Activated naive CD8-positive, alpha-beta T cell treated with anti-CD3 and anti-CD28 coated beads, Interleukin-2, amount 50 U/mL, for 24 hours (primary cell): ENCODE data around the gene POU6F1.

ENCODE experiments used
- ATAC-seq: fragments of 150-1000 bp; cut with Tn5 transposase; one replicate; pipeline ENCODE4 v1.10.0; 2021
- DNase-seq: peaks from one replicate; pipeline ENCODE4 v3.0.0; 2021
- H3K27ac Mint-ChIP-seq: one replicate; pipeline ENCODE4 v1.8.0; 2021; ENCODE audit warnings: mild to moderate bottlenecking, mixed read lengths
- H3K27me3 Mint-ChIP-seq: one replicate; pipeline ENCODE4 v1.8.0; 2021; ENCODE audit warnings: mixed read lengths
- H3K36me3 Mint-ChIP-seq: one replicate; pipeline ENCODE4 v1.8.0; 2021; ENCODE audit warnings: low read depth, mixed read lengths
- H3K4me1 Mint-ChIP-seq: one replicate; pipeline ENCODE4 v1.8.0; 2021; ENCODE audit warnings: mixed read lengths
- H3K4me3 Mint-ChIP-seq: one replicate; pipeline ENCODE4 v1.8.0; 2021; ENCODE audit warnings: mild to moderate bottlenecking, moderate library complexity, mixed read lengths
- H3K9me3 Mint-ChIP-seq: one replicate; pipeline ENCODE4 v1.8.0; 2021; ENCODE audit warnings: mixed read lengths

The POU6F1 gene

DNA sequence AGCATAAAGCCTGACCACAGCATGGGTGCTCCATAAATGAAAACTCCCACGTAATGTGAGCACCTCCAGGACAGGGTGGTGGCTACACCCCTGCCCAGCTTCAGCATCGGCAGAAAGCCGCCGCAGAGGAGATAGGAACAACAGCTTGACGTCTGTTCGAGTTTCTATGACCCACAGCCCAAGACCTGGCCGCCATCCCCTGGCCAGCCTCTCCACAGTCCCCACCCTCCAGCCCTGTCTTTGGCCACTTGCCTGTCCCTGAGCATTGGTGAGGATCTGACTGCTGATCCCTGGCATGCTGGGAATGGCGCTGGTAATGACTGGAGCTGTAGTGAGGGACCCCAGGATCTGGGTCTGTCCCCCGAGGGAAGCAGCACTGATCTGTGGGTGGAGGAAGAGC is 21.3 kb downstream of the POU6F1 start:
- no peaks in the 10 kb centered on the region for H3K9me3 Mint-ChIP-seq
- no peaks in the 10 kb centered on the region for H3K4me1 Mint-ChIP-seq
- no peak overlapping the region for H3K27ac Mint-ChIP-seq

DNA sequence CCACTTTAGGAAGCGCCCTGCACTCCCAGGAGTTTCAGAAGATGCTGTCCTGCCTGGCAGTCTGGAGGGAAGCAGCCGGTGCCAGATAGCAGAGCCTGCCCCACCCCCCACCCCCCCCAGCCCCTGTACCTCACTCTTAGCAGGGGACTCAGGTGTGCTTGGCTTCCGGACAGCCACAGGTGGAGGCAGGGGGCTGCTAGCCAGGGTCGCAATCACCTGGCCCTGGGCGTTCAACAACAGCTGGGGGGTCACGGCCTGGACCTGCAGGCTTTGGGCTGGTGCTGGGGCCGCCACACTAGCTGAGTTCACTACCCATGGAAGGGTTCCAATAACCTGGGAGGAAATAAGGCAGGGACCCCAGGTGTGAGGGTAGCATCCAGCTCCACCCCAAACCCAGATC is 22.0 kb downstream of the POU6F1 start:
- no peaks in the 10 kb centered on the region for H3K9me3 Mint-ChIP-seq
- H3K4me1 Mint-ChIP-seq: no peaks in the 10 kb centered on the region
- no peaks in the 10 kb centered on the region for H3K27me3 Mint-ChIP-seq
- H3K27ac Mint-ChIP-seq: no peak overlapping the region
- H3K36me3 Mint-ChIP-seq: no peaks in the 10 kb centered on the region
- no peak overlapping the region for H3K4me3 Mint-ChIP-seq
- no peak for ATAC-seq
- DNase-seq: no peak

More for the DNA sequence above, 21.3 kb downstream of the POU6F1 start:
- H3K27me3 Mint-ChIP-seq: no peaks in the 10 kb centered on the region
- H3K4me3 Mint-ChIP-seq: no peak overlapping the region
- DNase-seq: no peak
- no peak for ATAC-seq
- no peaks in the 10 kb centered on the region for H3K36me3 Mint-ChIP-seq

DNA sequence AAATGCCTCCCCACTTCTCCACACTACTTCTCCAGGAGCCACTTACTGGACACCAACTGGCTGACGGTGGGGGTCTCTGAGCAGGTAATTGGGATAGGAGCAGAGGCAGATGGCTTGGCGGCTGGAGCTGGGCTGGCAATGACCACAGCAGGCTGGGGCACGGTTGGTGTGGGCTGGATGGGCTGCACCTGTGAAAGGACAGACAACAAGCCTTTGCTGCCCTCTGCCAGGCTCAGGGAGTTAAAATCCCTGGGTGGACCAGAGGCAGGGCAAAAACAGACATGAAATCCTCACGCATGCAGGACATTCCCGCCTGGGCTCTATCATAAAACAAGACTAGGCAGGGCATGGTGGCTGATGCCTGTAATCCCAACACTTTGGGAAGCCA is 25.6 kb downstream of the POU6F1 start:
- Mint-ChIP-seq H3K27ac (no peak overlapping the region), H3K4me3 (no peak overlapping the region), H3K27me3 (no peaks in the 10 kb centered on the region), H3K9me3 (no peaks in the 10 kb centered on the region), H3K4me1 (no peaks in the 10 kb centered on the region), H3K36me3 (no peaks in the 10 kb centered on the region)
- DNase-seq: no peak
- ATAC-seq: no peak

DNA sequence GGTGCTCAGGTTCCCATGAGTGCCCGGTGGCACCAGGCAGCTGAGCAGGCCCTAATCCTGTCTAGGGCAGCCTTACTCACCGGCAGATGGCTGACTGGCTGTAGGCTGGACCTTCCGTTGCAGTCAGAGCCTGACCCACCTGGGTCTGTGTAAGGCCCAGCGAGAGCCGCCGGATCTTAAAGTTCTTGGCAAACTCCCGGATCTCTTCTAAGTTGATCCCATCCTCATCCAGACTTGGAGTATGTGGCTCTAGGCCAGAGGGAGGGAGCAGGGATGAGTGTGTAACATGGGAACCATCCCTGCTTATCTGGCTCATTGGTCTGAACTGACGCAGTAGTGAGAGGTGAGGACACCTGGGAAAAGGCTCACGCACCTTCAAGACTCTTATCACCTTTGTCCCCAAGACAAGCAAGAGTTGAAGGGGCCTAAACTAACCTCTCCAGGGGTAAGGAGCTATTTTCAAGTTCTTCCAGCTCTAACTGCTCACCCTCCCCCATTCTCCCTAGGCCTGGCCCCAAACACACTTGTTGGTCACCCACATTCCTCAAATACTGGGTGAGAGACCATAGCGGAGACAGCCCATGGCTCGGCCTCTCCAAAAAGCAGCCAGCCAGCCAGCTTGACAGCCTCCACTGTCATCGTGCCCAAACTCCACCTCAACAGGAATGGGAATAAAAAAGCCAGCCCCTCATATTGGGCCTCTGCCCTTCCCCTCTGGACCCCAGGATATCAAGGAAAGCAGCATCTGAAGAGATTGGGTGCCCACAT is 26.2 kb downstream of the POU6F1 start:
- DNase-seq (no peak), ATAC-seq (no peak)
- Mint-ChIP-seq H3K9me3 (no peaks in the 10 kb centered on the region), H3K36me3 (no peaks in the 10 kb centered on the region), H3K27me3 (no peaks in the 10 kb centered on the region), H3K4me1 (no peaks in the 10 kb centered on the region), H3K4me3 (no peak overlapping the region), H3K27ac (no peak overlapping the region)

DNA sequence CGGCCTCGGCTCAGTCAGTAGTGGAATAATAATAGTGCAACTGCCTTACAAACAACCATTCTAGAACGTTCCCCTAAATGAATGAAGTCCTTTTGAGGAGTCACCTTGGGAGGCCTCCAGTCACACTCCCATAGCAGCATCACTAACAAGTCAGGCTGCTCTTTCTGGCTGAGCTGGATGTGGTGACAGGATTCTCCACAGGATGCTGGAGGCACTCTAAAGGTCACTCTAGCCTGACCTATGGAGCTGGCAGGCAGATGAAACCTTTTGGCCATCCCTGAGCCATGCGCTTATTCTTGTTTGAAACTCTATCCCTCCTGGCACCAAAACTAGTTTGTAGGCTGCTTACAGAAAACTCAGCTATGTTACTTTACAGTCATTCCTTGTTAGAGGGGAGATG is 27.0 kb downstream of the POU6F1 start:
- no peak for DNase-seq
- ATAC-seq: no peak
- Mint-ChIP-seq H3K27ac (no peak overlapping the region), H3K4me1 (peaks cover 2% of the 10 kb centered on the region), H3K9me3 (no peaks in the 10 kb centered on the region), H3K4me3 (no peak overlapping the region), H3K36me3 (no peaks in the 10 kb centered on the region), H3K27me3 (no peaks in the 10 kb centered on the region)

DNA sequence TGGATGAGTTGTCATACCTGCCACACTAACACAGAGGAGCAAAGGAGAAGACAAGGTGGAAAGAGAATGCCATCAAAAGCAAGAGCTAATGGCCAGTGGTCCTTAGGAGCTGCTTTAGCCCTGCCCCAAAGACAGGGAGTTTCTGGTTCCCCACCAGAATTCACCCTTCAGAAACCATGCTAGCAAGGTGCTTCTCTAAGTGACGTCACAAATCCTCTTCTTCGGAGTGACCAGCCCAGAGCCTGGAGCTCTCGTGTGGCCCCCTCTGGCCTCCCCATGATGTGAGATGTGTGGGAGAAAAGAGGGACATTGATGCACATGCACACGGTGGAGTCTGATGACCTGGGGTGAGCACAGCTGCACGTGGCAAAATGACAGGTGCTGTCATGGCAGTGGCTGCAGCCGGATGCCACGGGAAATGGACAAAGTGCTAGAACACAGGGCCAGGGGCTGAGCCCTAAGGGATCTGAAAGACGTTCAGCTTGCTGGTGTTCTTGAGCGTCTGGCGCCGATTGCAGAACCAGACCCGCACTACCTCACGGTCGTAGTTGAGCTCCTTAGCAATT is 28.0 kb downstream of the POU6F1 start:
- no peaks in the 10 kb centered on the region for H3K27me3 Mint-ChIP-seq
- no peaks in the 10 kb centered on the region for H3K9me3 Mint-ChIP-seq
- H3K4me3 Mint-ChIP-seq: no peak overlapping the region
- no peak for ATAC-seq
- no peak for DNase-seq
- no peaks in the 10 kb centered on the region for H3K36me3 Mint-ChIP-seq
- peaks cover 2% of the 10 kb centered on the region for H3K4me1 Mint-ChIP-seq
- H3K27ac Mint-ChIP-seq: no peak overlapping the region

DNA sequence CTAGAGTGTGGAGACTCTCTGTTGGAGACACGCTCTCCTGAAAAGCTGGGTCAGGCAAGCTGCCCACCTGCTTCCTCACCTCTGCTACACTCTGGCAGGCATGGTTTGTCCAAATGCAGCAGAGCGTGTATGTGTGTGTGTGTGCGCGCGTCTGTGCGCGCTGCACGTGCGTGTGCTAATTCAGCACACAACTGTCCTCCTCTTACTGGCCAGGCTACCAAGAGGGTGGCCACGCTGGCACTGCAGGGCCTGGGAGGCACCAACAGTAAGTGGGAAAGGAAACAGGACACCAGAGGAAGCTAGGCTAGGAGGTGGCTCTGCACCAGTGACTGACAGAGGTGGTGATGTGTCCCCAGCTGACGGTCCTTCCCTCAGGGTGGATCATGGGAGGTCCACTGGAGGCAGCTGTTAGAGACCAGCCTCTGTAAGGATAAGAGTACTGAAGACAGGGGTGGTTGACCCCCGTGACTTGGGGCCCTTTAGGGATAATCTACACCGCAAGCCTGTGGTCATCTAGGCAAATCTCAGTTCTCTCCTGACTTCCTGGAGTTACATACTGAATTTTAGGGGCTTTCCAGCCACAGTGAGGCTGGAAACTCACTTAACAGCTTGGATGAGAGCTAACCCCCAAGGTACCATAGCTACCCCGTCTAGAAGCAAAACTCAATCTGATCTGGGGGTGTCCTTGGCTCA is 29.4 kb downstream of the POU6F1 start:
- DNase-seq: no peak
- Mint-ChIP-seq H3K4me3 (no peak overlapping the region), H3K27me3 (no peaks in the 10 kb centered on the region), H3K9me3 (no peaks in the 10 kb centered on the region), H3K36me3 (no peaks in the 10 kb centered on the region), H3K4me1 (peaks cover 2% of the 10 kb centered on the region), H3K27ac (no peak overlapping the region)
- no peak for ATAC-seq

DNA sequence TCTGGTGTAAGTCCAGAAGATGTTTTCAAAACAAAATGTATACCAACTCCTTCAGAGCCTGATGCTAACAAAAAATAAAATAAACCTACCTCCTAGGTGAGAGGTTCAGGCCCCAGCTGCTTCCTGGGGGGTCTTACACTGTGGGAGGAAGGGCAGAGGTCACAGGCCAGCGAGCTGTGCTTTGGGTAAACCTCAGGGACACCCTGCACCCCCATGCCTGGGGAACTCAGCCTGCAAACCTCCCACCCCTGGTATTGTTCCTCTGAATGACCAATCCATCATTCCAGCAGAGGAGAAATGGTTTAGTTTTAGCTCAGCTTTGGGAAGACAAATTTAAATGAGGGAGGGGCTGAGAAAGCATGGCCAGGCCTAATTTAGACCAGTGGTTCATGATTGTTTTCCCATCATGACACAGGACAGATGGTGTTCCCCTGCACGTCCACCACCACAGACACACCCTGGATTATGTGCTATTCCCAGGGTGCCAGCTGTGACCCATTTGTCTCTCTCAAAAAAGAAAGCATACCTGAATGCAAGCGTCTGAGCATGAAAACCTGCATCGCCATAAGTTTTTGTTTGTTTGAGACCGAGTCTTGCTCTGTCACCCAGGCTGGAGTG is 30.4 kb downstream of the POU6F1 start:
- no peak overlapping the region for H3K4me3 Mint-ChIP-seq
- ATAC-seq (no peak), DNase-seq (no peak)
- no peaks in the 10 kb centered on the region for H3K36me3 Mint-ChIP-seq
- H3K9me3 Mint-ChIP-seq: no peaks in the 10 kb centered on the region
- peaks cover 2% of the 10 kb centered on the region for H3K4me1 Mint-ChIP-seq
- H3K27ac Mint-ChIP-seq: no peak overlapping the region
- no peaks in the 10 kb centered on the region for H3K27me3 Mint-ChIP-seq

DNA sequence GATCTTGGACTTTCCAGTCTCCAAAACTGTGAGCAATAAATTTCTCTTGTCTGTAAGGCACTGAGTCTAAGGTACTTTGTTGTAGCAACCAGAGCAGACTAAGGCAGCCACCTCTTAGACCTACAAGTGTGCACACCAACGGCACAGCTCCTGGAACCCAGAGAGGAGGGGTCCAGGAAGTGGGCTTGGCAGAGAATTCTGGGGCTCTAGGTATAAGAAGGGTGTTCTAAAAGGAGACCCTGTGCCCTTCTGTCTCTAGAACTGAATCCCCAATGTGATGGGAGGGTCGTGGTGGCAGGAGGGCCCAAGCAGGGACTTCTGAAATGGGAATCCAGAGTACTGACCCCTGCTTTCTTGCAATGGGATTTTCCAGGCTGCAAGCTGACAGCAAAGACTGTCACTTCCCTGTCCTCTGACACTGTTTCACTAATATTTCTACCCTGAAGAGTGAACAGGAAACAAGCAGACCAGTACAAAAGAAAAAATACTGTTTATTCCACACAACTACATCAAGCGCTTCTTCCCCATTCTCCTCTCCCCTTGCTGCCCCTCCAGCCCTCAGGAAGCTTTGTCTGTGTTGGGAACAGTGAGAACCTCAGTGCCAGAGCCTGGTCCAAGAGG is 31.3 kb downstream of the POU6F1 start:
- Mint-ChIP-seq H3K4me3 (no peak overlapping the region), H3K4me1 (peaks cover 2% of the 10 kb centered on the region), H3K9me3 (no peaks in the 10 kb centered on the region), H3K27ac (no peak overlapping the region), H3K36me3 (no peaks in the 10 kb centered on the region), H3K27me3 (no peaks in the 10 kb centered on the region)
- DNase-seq: no peak
- ATAC-seq: no peak

DNA sequence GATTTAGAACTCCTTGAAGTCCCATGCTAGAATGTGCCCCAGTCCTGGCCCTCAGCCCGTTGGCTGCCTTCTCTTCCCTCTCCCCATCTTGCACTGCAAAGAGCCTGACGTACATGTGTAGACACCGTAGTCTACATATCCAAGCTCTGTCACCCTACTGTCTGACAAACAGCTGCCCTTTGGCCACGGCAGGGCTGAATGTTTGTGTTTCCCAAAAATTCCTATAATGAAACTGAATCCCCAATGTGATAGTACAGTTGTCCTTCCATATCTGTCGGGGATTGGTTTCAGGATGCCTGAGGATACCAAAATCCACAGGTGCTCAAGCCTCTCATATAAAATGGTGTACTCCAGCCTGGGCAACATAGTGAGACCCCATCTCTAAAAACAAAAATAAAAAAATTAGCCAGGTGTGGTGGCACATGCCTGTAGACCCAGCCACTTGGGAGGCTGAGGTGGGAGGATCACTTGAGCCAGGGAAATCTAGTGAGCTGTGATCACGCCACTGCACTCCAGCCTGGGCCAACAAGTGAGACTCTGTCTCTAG is 32.6 kb downstream of the POU6F1 start:
- H3K9me3 Mint-ChIP-seq: no peaks in the 10 kb centered on the region
- H3K27ac Mint-ChIP-seq: no peak overlapping the region
- peaks cover 2% of the 10 kb centered on the region for H3K4me1 Mint-ChIP-seq
- ATAC-seq (no peak), DNase-seq (no peak)
- H3K27me3 Mint-ChIP-seq: no peaks in the 10 kb centered on the region
- H3K36me3 Mint-ChIP-seq: no peaks in the 10 kb centered on the region
- H3K4me3 Mint-ChIP-seq: no peak overlapping the region

DNA sequence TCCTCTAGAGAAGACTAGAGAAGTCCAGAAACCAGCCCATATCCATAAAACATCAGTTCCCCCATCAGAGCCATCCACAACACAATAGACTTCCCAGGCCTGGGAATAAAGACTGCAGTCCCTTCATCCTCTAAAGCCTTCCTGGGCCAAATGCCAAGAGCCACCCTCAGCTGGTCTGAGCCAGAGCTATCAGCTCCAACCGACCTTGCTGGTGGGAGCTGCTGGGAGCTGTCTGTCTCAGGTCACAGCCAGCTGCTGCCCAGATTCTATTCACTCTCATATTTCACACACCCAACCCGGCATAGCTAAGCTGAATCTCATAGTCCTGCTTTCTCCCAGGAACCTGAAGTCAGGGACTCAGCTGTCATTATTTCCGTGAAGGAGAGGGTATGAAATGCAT is 34.0 kb downstream of the POU6F1 start:
- DNase-seq: no peak
- H3K4me3 Mint-ChIP-seq: no peak overlapping the region
- H3K4me1 Mint-ChIP-seq: peaks cover 2% of the 10 kb centered on the region
- H3K9me3 Mint-ChIP-seq: no peaks in the 10 kb centered on the region
- no peak for ATAC-seq
- no peaks in the 10 kb centered on the region for H3K27me3 Mint-ChIP-seq
- H3K36me3 Mint-ChIP-seq: no peaks in the 10 kb centered on the region
- H3K27ac Mint-ChIP-seq: no peak overlapping the region

DNA sequence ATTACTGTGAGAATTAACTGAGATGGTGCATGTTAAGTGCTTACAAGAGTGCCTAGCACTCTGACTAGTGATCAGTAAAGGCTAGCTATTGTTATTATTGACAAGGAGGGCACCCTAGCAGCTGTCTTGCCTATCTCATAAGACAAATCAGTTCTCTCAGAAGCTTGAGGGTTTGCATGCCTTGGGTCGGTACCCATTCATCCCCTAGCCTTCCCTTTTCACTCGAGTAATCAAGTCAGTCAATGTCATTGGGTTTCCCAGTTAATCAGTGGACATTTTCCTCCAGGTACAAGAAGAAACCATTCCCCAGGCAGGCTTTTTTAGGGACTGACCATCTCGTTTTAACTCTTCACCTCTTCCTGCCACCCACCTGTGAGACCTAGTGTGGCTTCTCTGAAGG is 34.5 kb downstream of the POU6F1 start:
- DNase-seq: no peak
- Mint-ChIP-seq H3K4me1 (peaks cover 2% of the 10 kb centered on the region), H3K36me3 (no peaks in the 10 kb centered on the region), H3K27ac (no peak overlapping the region), H3K27me3 (no peaks in the 10 kb centered on the region), H3K9me3 (no peaks in the 10 kb centered on the region), H3K4me3 (no peak overlapping the region)
- ATAC-seq: no peak

DNA sequence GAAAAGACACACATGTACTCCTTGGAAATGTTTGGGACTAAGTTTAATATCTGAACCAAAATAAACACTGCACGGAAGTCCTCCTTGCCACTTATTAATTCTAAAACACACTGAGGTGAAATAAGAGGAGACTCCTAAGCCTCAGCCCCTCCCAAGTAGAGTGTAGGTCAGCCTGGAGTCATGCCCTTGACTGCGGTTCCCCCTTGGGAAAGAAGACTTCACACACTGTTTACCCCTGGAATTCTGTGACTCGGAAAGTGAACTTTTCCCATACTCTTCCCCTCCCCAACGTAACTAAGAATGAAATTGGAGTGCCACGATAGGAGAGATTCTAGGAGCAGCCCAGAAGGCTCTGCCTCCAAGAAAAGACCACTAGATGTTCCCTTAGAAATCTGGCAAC is 36.3 kb downstream of the POU6F1 start:
- Mint-ChIP-seq H3K4me1 (peaks cover 2% of the 10 kb centered on the region), H3K27ac (no peak overlapping the region), H3K4me3 (no peak overlapping the region), H3K27me3 (no peaks in the 10 kb centered on the region), H3K9me3 (no peaks in the 10 kb centered on the region), H3K36me3 (no peaks in the 10 kb centered on the region)
- DNase-seq: no peak
- ATAC-seq: no peak

DNA sequence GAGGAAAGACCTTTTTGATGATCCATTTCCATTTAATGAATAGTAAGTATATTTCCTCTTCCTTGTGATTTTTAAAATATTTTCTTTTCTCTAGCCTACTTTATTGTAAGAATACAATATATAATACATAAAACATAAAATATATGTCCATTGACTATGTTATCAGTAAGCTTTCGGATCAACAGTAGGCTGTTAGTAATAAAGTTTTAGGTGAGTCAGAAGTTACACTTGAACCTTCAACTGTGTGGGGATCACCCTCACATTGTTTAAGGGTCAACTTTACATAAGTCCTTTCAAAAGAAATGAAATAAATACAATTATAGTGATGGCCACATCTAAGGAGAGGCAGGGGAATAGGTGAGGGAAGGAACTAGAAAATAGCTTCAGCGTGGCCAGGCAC is 40.0 kb downstream of the POU6F1 start:
- ATAC-seq (no peak), DNase-seq (no peak)
- Mint-ChIP-seq H3K27ac (no peak overlapping the region), H3K27me3 (no peaks in the 10 kb centered on the region), H3K4me1 (peaks cover 2% of the 10 kb centered on the region), H3K4me3 (no peak overlapping the region), H3K36me3 (no peaks in the 10 kb centered on the region), H3K9me3 (no peaks in the 10 kb centered on the region)
